Fibroblast of upper back skin (primary cell): ENCODE measurements around the gene DCTN3.
A peak's percentile ranks its signal among the peaks of the same experiment; 100 is the strongest.

Experiments used
- DNase-seq: peaks from one replicate; pipeline ENCODE4 v3.0.0-alpha.2; 2013

The DCTN3 gene

GRCh38 chr9:34588671-34589635 is 31.3 kb downstream of the DCTN3 start:
- no peak for DNase-seq

DNA sequence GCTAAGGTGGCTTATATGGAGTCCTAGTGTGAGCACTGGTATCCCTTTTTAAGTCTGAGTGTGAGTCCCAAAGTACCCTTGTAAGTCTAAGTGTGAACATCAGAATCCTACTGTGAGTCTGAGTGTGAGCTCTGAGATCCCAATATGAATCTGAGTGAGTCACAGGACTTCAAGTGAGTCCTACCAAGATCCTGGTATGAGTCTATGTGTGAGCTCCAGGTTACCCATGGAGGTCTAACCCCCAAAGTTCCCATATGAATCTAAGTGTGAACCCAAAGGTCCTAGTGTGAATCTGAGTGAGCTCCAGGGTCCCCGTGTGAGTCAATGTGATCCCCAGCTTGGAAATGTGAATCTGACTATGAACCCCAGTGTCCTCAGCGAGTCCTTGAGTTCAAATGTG is 33.0 kb downstream of the DCTN3 start:
- no peak for DNase-seq

DNA sequence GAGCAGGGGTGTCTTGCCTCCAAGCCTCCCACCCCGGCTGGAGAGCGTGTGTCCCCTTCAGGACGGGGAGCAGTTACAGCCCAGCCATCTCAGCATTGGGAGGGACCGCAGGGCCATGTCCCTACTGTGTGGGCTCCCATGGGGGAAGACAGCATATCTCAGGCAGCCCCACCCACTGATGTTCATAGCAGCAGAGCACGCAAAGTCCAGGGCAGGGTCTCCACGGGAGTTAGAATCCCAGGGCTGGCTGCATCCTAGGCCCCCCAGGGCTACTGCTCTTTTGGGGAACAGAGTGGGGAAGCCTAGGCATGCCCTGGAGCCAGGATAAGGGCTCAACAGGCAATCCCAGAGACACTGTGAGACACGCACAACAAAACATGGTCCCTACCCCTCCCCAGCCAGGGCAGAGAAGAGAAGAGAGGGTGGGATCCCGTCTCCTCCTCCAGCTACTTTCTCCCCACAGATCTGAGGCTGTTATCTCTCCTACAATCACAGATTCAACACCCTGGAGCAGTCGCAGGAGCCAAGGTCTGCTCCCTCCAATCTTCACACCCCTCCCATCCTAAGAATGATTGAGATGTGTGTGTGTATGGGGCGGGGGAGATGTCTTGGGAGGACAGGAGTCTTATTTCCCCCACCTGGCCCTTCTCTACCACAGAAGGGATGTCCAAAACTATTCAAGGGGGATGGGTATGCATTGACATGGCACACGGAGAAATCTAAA is 34.2 kb downstream of the DCTN3 start:
- no peak for DNase-seq

DNA sequence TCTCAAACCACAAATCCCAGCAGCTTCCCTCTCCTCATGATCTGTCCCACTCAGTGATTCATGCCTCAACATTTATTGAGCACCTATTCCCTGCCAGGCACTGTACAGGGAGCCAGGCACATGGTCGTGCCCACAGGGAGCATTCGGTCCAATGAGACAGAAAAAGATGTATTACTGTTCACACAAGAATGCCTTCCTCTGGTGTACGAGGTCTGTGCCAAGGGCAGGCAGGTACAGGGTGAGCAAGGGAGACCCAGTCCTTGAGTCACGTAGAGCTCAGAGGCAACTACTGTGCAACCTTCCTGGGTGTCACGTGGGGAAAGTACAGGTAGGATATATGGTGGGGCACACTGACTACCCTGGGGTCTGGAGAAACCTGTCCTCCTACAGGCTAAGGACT is 35.3 kb downstream of the DCTN3 start:
- DNase-seq, result no peak

- DNase-seq, result no peak
Observed at GRCh38 chr9:34582787-34583186, 37.5 kb downstream of the DCTN3 start.

- DNase-seq, result no peak
Observed at GRCh38 chr9:34581318-34581717, 39.0 kb downstream of the DCTN3 start.

- no peak for DNase-seq
Observed at GRCh38 chr9:34580358-34580757, 39.9 kb downstream of the DCTN3 start.

- DNase-seq, result no peak
Observed at GRCh38 chr9:34579808-34580163, 40.5 kb downstream of the DCTN3 start.

DNA sequence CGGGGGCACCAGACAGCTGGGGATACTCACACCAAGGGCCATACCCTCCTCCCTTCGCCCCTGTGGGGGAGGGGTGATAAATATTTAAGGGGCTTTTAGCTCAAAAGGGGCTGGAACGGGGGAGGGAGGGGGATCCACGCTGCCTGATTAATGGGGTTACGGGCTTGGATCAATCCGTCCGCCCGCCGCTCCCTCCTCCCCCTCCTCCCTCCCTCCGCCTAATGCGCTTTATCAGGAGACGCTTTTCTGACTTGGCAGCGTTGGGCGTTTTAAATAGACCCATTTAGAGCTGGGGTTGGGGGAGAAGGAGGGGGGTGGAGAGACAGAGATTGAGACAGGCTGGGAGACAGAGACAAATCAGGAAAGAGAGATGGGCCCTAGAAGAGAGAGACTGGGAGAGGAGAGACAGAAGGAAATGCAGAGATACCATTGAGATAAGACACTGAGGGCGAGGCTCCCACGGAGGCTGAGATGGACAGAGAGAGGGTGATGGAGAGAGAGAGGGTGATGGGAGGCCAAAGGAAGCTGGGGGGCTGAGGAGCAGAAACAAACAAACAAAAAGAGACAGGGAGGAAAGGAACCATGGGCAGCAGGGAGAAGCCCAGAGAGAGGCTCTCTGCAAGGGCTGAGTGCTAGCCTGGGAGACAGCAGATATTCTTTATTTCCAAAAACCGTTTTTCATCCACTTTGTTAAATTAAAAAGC is 41.0 kb downstream of the DCTN3 start:
- no peak for DNase-seq

- peak; percentile 67 for DNase-seq
Observed at GRCh38 chr9:34578241-34579103, 41.8 kb downstream of the DCTN3 start.

DNA sequence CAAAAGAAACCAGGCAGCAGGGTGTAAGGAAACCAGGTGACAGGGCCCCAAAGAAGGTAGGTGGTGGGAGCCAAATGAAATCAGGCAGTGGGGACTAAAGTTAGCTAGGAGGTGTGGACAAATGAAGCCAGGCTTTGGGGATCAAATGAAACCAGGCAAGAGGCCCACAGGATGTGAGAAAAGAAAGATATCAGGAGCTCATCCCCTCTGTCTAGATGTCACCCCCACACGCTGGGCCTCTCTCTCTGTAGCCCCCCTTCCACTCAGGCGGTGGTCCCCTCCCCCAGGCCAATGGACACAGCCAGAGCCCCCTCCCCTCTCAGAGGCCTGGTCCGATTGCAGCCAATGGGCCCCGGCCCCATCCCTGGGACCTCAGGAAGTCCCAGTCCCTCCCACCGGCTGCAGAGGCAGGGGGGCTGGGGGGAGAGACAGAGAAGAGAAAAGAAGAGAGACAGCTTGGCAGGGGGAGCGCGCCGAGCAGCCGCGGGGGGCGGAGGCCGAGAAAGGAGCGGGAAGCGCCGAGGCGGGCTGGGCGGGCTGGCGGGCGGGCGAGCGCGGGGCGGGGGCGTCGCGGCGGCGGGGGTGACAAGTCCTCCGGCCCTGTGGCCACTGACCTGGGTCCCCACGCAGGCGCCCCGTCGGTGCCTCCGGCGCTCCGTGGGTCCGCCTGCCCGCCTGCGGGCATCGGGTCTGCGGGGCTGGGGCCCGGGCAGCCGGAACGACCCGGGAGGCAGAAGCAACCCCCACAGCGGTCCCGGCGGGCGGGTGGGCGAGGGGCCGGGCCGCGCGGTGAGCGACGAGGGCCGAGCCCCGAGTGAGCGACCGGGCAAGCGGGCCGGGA is 42.7 kb downstream of the DCTN3 start:
- DNase-seq, result peak; percentile 22

GRCh38 chr9:34576597-34577399 is 43.5 kb downstream of the DCTN3 start:
- peak; percentile 16 for DNase-seq

GRCh38 chr9:34575862-34576596 is 44.3 kb downstream of the DCTN3 start:
- no peak for DNase-seq

- no peak for DNase-seq
Observed at GRCh38 chr9:34575241-34575640, 45.1 kb downstream of the DCTN3 start.

GRCh38 chr9:34574571-34574970 is 45.7 kb downstream of the DCTN3 start:
- DNase-seq, result no peak

- no peak for DNase-seq
Observed at GRCh38 chr9:34573599-34574325, 46.5 kb downstream of the DCTN3 start.

DNA sequence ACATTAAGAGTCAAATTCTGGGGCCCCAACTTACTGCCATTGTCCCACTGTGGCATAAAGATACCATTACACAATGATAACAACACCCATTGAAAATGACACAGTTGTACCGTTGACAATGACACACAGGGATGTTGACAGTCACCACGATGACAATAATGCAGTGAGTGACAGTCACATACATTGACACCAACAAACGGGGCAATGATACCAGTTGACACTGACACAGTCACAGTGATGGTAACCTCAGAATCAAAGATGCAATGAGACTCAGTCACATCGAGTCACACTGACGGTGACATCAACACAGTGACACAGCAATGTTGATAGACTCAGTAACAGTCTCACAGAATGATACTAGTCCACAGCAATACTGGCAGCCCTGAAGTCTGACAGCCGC is 47.7 kb downstream of the DCTN3 start:
- DNase-seq, result no peak

DNA sequence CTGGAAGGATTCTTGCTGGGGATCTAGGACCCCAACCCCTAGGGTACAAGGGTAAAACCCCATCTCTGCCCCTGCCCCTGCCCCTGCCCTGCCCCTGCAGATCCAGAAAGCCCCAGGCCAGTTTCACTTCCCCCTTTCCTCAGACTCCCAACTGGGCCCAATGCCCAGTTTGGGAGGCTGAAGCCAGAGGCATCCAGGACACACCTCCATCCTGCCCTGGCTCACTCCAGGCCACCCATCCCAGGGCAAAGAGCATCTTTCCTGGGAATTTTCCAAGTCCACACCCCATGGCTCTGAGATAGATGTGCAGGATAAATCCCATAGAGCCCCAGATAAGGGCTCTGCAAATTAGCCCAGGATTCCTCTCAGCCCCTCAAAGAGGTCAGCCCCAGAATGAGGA is 48.2 kb downstream of the DCTN3 start:
- no peak for DNase-seq

DNA sequence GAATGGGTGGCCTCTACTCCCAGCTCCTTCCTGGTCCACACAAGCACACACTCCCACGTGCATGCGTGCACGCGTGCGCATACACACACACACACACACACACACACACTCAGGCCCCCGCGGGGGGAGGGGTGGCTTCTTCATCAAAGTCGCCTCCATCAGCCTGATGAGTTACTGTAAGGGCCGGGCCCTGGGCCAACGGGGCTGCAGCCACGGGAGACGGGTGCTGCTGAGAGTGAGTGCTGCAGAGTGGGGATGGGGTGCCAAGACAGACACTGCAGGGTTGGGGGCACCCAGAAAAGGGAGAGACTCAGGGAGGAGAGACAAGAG is 48.8 kb downstream of the DCTN3 start:
- DNase-seq, result peak; percentile 41
